ENCODE data around the gene IFT81.

DNA sequence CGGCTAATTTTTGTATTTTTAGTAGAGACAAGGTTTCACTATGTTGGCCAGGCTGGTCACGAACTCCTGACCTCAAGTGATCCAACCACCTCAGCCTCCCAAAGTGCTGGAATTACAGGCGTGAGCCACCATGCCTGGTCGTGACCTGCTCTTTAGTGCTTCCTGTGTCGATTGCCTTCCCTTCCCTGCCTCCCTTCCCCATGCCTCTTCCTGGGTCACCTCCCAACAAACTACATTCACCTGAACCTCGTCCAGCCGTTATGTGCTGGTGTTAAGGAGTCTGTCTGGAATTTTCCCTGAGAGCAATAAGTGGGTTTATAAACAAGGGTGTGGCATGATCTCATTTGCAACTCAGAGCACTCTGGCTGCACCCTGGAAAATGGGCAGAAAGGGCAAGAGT is 43.7 kb upstream of the IFT81 start:
- TF ChIP-seq, protein P1, sequence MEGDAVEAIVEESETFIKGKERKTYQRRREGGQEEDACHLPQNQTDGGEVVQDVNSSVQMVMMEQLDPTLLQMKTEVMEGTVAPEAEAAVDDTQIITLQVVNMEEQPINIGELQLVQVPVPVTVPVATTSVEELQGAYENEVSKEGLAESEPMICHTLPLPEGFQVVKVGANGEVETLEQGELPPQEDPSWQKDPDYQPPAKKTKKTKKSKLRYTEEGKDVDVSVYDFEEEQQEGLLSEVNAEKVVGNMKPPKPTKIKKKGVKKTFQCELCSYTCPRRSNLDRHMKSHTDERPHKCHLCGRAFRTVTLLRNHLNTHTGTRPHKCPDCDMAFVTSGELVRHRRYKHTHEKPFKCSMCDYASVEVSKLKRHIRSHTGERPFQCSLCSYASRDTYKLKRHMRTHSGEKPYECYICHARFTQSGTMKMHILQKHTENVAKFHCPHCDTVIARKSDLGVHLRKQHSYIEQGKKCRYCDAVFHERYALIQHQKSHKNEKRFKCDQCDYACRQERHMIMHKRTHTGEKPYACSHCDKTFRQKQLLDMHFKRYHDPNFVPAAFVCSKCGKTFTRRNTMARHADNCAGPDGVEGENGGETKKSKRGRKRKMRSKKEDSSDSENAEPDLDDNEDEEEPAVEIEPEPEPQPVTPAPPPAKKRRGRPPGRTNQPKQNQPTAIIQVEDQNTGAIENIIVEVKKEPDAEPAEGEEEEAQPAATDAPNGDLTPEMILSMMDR (IDR thresholded peaks at IDR 0.05; ENCODE audit: low read depth, low read length): no peak
- TF ChIP-seq EZH2phosphoT487 (IDR thresholded peaks at IDR 0.05; ENCODE audit: low read depth): no peak
